Measurements from ENCODE around the gene PAQR4.
A peak's percentile ranks its signal among the peaks of the same experiment; 100 is the strongest.

The PAQR4 gene

DNA sequence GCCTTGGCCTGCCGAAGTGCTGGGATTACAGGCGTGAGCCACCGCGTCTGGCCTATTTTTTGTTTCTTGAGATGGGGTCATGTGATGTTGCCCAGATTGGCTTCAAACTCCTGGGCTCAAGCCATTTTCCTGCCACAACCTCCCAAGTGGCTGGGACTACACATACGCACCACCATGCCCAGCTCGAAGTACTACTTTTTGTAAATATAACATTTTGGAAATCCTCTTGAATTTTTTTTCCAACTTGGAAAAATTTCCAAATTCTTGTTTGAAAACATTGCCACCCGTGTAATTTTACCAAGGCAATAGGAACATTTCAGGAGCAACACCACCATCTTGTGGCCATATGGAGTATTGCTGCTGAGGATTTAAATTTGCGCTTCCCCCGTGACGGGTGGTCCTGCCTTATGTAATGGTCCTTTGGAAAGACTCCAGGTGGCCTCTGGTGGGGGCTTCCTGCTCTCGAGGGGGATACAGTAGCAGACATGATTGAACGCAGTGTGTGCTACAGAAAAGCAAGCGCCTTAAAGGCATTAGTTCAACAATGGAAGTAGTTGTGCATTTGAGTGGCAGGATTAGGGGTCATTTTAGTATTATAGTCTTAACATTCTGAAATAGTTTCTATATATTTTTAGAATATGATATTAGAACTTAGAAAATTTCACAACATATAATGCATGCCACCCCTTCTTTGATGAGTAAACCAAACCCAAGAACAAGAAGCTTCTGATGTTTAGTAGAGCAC lies 49.5 kb upstream of the PAQR4 start (continued):
- TF ChIP-seq, protein P1, sequence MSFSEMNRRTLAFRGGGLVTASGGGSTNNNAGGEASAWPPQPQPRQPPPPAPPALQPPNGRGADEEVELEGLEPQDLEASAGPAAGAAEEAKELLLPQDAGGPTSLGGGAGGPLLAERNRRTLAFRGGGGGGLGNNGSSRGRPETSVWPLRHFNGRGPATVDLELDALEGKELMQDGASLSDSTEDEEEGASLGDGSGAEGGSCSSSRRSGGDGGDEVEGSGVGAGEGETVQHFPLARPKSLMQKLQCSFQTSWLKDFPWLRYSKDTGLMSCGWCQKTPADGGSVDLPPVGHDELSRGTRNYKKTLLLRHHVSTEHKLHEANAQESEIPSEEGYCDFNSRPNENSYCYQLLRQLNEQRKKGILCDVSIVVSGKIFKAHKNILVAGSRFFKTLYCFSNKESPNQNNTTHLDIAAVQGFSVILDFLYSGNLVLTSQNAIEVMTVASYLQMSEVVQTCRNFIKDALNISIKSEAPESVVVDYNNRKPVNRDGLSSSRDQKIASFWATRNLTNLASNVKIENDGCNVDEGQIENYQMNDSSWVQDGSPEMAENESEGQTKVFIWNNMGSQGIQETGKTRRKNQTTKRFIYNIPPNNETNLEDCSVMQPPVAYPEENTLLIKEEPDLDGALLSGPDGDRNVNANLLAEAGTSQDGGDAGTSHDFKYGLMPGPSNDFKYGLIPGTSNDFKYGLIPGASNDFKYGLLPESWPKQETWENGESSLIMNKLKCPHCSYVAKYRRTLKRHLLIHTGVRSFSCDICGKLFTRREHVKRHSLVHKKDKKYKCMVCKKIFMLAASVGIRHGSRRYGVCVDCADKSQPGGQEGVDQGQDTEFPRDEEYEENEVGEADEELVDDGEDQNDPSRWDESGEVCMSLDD (tag by site-specific recombination; IDR thresholded peaks at IDR 0.05) = no peak

DNA sequence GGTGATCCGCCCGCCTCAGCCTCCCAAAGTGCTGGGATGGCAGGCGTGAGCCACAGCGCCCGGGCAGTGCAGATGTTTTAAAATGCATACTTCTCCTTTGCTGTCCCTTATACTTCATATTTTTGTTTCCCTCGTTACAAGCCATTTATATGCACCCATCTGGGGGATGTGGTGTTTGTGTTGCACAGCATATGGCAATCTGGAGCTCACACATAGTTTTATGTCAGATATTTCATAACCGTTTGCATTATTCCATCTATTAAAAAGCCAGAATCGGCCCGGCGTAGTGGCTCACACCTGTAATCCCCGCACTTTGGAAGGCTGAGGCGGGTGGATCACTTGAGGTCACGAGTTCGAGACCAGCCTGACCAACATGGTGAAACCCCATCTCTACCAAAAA lies 45.7 kb upstream of the PAQR4 start:
- CTCF ChIA-PET = interaction anchor here (0.9 to 1.2 kb wide), 4 partner anchors 11 to 55 kb away, joined by 3 to 6 read pairs (median 4); no protein-coding TSS in a partner anchor

DNA sequence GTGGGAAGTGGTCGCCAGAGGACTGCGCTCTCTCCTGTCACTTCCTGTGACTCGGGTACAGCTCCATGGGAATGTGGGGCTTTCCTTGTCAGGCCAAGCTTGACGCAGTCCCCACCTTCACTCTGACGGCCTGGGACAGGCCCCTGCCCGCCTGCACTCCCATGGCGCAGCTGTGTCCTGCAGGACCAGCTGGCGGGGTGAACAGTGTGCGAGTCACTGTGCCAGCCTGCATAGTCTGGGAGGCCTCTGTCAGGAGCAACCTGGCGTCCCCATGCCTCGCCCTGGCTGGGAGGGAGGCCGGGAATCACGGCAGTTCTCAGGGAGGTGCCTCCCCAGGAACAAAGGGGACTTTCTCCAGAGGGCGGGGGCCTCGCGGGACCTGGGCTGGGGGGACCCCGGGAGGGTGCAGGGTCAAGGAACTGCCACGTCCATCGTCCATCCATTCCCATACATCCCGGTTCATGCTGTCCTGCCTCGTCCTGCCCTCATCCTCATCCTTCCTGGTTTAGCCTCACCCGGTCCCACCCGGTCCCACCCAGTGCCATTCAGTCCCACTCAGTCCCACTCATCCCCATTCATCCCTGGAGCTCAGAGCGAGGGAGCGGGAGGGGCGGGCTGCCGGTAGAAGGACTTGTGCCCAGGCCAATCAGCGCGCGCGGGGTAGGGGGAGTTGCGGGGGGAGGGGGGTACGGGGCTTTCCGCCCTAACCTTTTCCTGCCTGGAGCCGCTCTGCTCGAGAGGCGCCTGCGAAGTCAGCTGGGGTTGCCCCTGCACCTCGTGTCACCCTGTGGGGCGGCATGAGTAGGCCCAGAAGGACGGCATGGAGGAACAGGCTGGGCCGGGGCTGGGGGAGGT lies 44.0 kb upstream of the PAQR4 start:
- Histone ChIP-seq H3K4me3 (ENCODE audit: low read depth, low read length) (no peak overlapping the region), H3K9me3 (ENCODE audit: control insufficient read depth, insufficient read depth, low read depth, low read length) (no peaks in the 10 kb centered on the region), H3K27ac (ENCODE audit: extremely low read depth, low read depth, low read length) (no peak overlapping the region), H3K4me1 (ENCODE audit: control insufficient read depth, insufficient read depth, low read length) (no peaks in the 10 kb centered on the region), H3K36me3 (ENCODE audit: control insufficient read depth in 2 of 2, insufficient read depth in 1 of 2, low read length in 2 of 2) (peaks cover 0 to 26% of the 10 kb centered on the region in 2 experiments; a peak in 2 of 3 replicates)
- ChIA-PET CTCF (interaction anchor here (1.2 to 3.2 kb wide), 3 partner anchors 12 to 37 kb away, joined by 3 to 20 read pairs (median 3); partner anchors contain the start of gene FLYWCH1), POLR2A (interaction anchor here (1.0 kb wide), 1 partner anchor 14 kb away, joined by 3 read pairs; the partner anchor contains the start of gene FLYWCH1)
- no peak for TF ChIP-seq ZNF362 (tag by site-specific recombination; IDR thresholded peaks at IDR 0.05)
- TF ChIP-seq KLF1 (tag by site-specific recombination; IDR thresholded peaks at IDR 0.05) = peak; percentile 91

More for the DNA sequence above, 45.7 kb upstream of the PAQR4 start:
- Histone ChIP-seq H3K4me3 (ENCODE audit: low read depth, low read length) (no peak overlapping the region), H3K9me3 (ENCODE audit: control insufficient read depth, insufficient read depth, low read depth, low read length) (no peaks in the 10 kb centered on the region), H3K36me3 (ENCODE audit: control insufficient read depth in 2 of 2, insufficient read depth in 1 of 2, low read length in 2 of 2) (peaks cover 6 to 17% of the 10 kb centered on the region in 2 experiments; a peak in 2 of 3 replicates), H3K4me1 (ENCODE audit: control insufficient read depth, insufficient read depth, low read length) (no peaks in the 10 kb centered on the region), H3K27ac (ENCODE audit: extremely low read depth, low read depth, low read length) (no peak overlapping the region)
- POLR2A ChIA-PET = no interaction called here
- TF ChIP-seq ZNF558 (tag by site-specific recombination; IDR thresholded peaks at IDR 0.05) (no peak), ZNF335 (tag by site-specific recombination; conservative IDR thresholded peaks at IDR 0.05) (0 out of 2 replicates have a peak, but pooled peaks have one; percentile 15)

DNA sequence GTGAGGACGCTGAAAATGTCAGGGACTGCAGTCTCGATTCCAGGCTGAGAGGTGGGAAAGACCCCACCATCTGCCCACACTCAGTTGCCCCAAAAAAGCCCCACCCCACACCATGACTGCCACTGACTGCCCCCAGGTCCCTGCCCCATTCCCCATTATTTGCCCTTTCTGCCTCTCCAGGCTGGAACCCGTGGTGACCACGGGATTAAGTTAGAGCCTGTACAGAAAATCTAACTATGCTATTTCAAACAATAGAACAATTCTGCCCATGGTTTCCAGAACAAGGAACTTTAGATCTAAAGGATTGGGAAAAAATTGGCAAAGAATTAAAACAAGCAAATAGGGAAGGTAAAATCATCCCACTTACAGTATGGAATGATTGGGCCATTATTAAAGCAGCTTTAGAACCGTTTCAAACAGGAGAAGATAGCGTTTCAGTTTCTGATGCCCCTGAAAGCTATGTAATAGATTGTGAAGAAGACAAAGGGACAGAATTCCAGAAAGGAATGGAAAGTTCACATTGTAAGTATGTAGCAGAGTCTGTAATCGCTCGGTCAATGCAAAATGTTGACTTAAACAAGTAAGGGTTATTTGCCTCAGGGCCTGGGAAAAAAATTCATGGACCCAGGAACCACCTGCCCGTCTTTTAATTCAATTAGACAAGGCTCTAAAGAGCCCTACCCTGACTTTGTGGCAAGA lies 43.0 kb upstream of the PAQR4 start:
- POLR2A ChIA-PET = interaction anchor here (1.0 to 1.5 kb wide), 3 partner anchors 15 to 43 kb away, joined by 3 to 6 read pairs (median 3); partner anchors contain the start of genes FLYWCH1 and FLYWCH2
- H3K4me3 ChIP-seq (ENCODE audit: low read depth, low read length) = no peak overlapping the region
- no peak overlapping the region for H3K27ac ChIP-seq (ENCODE audit: extremely low read depth, low read depth, low read length)
- H3K9me3 ChIP-seq (ENCODE audit: control insufficient read depth, insufficient read depth, low read depth, low read length) = no peaks in the 10 kb centered on the region
- H3K4me1 ChIP-seq (ENCODE audit: control insufficient read depth, insufficient read depth, low read length) = no peaks in the 10 kb centered on the region
- TF ChIP-seq ZNF10 (tag by site-specific recombination; IDR thresholded peaks at IDR 0.05) (no peak), ZNF76 (tag by site-specific recombination; IDR thresholded peaks at IDR 0.05; ENCODE audit: borderline replicate concordance, low read depth) (no peak), ZNF645 (tag by site-specific recombination; IDR thresholded peaks at IDR 0.05) (no peak), HOXD13 (CRISPR knock-in tag; IDR thresholded peaks at IDR 0.05; ENCODE audit: borderline replicate concordance) (no peak), ZNF140 (tag by site-specific recombination; IDR thresholded peaks at IDR 0.05) (no peak), ZNF354C (tag by site-specific recombination; IDR thresholded peaks at IDR 0.05; ENCODE audit: borderline replicate concordance, low read depth) (no peak), FEZF1 (tag by site-specific recombination; IDR thresholded peaks at IDR 0.05) (no peak)
- TF ChIP-seq, protein P2, sequence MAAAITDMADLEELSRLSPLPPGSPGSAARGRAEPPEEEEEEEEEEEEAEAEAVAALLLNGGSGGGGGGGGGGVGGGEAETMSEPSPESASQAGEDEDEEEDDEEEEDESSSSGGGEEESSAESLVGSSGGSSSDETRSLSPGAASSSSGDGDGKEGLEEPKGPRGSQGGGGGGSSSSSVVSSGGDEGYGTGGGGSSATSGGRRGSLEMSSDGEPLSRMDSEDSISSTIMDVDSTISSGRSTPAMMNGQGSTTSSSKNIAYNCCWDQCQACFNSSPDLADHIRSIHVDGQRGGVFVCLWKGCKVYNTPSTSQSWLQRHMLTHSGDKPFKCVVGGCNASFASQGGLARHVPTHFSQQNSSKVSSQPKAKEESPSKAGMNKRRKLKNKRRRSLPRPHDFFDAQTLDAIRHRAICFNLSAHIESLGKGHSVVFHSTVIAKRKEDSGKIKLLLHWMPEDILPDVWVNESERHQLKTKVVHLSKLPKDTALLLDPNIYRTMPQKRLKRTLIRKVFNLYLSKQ (tag by site-specific recombination; IDR thresholded peaks at IDR 0.05; ENCODE audit: borderline replicate concordance) = no peak
- TF ChIP-seq, protein P3, sequence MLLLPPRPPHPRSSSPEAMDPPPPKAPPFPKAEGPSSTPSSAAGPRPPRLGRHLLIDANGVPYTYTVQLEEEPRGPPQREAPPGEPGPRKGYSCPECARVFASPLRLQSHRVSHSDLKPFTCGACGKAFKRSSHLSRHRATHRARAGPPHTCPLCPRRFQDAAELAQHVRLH (tag by site-specific recombination; IDR thresholded peaks at IDR 0.05) = no peak
- TF ChIP-seq, protein P4, sequence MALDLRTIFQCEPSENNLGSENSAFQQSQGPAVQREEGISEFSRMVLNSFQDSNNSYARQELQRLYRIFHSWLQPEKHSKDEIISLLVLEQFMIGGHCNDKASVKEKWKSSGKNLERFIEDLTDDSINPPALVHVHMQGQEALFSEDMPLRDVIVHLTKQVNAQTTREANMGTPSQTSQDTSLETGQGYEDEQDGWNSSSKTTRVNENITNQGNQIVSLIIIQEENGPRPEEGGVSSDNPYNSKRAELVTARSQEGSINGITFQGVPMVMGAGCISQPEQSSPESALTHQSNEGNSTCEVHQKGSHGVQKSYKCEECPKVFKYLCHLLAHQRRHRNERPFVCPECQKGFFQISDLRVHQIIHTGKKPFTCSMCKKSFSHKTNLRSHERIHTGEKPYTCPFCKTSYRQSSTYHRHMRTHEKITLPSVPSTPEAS (tag by site-specific recombination; IDR thresholded peaks at IDR 0.05) = no peak
- CTCF ChIA-PET = interaction anchor here (0.6 to 3.2 kb wide), 37 partner anchors 7 to 688 kb away, joined by 3 to 23 read pairs (median 6); partner anchors contain the start of genes FLYWCH1 and FLYWCH2
- H3K36me3 ChIP-seq (ENCODE audit: control insufficient read depth in 2 of 2, insufficient read depth in 1 of 2, low read length in 2 of 2) = peaks cover 3 to 33% of the 10 kb centered on the region in 2 experiments; a peak in 2 of 3 replicates

Measured in HEK293 (cell line).